H7 (cell line): Measurements from ENCODE around the gene NGFR. TPM values are rescaled to one million over a fixed set of nuclear protein-coding genes. Genes with fewer than 3 reads are reported as not detected.
A peak's percentile ranks its signal among the peaks of the same experiment; 100 is the strongest.

Source experiments
- DNase-seq: peaks from one replicate; pipeline ENCODE4 v3.0.0; 2012
- H3K27me3 ChIP-seq: 2 replicates; pipeline ENCODE4 v1.6.0; 2011; ENCODE audit warnings: mild to moderate bottlenecking, low read length; ENCODE audit not compliant: control insufficient read depth, insufficient read depth
- H3K36me3 ChIP-seq: replicated peaks from 2 replicates; pipeline ENCODE4 v1.5.1; 2011; ENCODE audit warnings: low read length; ENCODE audit not compliant: control insufficient read depth, insufficient read depth
- H3K4me3 ChIP-seq: 2 replicates; pipeline ENCODE4 v1.5.1; 2011; ENCODE audit warnings: low read depth, mild to moderate bottlenecking, control low read depth, low read length, moderate library complexity; ENCODE audit not compliant: insufficient read depth
- total RNA-seq: library from RNA; depleted of rRNA; stranded (reverse); fragments of >200 nt; shearing (Covaris generic); gene quantifications from 2 replicates; pipeline ENCODE4 v1.2.3, GENCODE V29; 2014

NGFR gene
- total RNA-seq, 1 experiment from 2014 or later, result 8.7 TPM

DNA sequence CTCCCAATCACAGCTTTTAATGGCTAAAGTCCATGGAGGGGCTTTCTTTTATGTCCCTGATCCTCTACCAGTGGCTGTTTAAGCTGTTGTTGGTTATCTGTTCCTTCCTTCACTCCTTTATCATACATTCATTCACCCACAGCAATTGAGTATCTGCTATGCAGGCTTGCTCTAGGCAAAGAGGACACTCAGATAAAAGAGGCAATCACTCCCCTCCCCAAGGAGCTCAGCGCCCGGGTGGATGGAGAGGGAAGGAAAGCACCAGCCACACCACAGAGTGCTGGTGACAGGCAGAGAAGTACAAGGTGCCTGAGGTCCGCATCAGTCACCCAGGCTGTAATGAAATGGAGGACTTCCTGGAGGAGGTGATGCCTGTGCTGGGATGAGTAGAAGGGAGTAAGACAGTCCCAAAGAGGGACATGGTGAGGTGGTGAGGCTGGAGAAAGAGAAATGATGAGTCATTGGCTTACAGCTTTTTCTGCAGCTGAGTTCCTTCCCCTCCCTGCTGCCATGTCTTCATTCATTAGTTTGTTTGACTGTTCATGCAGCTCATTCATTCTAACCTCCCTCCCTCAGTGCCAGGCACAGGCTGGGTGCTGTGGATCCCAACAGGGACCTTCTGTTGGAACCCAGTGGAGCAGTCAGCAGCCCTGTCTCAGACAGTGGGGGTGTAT lies 12.8 kb upstream of the NGFR start:
- Histone ChIP-seq H3K4me3 (no peak overlapping the region), H3K27me3 (peaks cover 11% of the 10 kb centered on the region; the same call in 1 of the 2 replicates), H3K36me3 (no peaks in the 10 kb centered on the region)
- DNase-seq, result no peak

DNA sequence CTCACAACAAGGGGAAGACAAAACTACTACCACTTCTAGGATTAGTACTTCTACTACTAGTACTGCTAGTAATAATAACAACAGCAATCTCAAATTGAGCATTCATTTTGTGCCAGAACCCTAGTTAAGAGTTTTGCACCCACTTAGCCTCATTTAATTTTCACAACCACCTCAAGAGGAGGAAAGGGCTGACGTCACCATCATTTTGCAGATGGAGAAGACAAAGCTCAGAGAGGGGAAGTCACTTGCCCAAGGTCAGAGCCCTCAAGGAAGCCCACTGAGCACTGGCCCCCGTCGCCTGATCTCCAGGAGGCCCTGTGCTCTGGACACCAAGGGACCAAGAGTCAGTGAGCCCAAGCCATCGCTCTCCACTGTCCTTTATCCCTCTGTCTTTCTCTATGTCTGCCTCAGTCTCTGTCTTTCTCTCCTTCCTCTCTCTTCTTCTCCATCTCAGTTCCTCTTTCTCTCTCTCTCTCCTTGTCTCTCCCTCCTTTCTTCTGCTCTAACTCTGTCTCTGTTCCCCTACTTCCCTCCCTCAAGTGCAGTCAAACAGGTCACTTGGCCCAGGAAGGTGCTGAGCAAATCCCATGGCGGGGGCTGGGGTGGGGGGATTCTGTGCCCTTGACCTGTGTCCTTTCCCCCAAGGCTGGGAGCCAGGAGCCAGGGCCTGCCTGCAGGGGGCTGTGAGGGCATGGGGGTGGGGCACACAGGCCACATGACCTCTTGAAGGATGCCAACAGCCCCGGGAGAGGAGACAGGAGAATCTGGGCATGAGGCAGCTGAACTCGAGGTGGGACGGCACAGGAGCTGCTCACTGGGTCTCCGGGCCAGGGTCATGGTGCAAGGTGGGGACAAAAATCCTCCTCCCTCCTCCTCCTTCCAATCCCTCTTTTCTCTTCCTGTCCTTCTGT lies 11.2 kb upstream of the NGFR start:
- H3K4me3 ChIP-seq, result no peak overlapping the region
- H3K27me3 ChIP-seq, result peaks cover 11% of the 10 kb centered on the region; the same call in 1 of the 2 replicates
- DNase-seq, result no peak
- H3K36me3 ChIP-seq, result no peaks in the 10 kb centered on the region

DNA sequence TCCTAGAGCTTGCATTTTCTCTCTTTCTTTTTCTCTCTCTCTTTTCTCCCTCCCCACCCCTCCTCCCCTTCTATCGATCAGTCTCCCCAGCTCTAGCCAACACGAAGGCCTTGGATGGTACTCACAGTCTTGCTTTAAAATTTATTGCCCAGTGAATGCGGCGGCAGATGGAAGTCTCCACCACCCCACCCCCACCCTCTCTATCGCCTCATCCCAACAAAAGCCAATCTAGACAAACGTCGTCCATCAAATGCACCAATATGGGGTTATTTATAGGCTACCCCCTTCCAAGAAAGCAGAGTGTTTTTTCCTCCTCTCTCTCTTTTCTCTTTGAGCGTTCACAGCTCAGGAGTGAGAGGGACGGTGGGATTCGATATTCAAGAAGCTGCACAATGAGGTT lies 10.5 kb upstream of the NGFR start:
- no peaks in the 10 kb centered on the region for H3K36me3 ChIP-seq
- H3K27me3 ChIP-seq, result peaks cover 11% of the 10 kb centered on the region; the same call in 1 of the 2 replicates
- DNase-seq, result no peak
- H3K4me3 ChIP-seq, result no peak overlapping the region

DNA sequence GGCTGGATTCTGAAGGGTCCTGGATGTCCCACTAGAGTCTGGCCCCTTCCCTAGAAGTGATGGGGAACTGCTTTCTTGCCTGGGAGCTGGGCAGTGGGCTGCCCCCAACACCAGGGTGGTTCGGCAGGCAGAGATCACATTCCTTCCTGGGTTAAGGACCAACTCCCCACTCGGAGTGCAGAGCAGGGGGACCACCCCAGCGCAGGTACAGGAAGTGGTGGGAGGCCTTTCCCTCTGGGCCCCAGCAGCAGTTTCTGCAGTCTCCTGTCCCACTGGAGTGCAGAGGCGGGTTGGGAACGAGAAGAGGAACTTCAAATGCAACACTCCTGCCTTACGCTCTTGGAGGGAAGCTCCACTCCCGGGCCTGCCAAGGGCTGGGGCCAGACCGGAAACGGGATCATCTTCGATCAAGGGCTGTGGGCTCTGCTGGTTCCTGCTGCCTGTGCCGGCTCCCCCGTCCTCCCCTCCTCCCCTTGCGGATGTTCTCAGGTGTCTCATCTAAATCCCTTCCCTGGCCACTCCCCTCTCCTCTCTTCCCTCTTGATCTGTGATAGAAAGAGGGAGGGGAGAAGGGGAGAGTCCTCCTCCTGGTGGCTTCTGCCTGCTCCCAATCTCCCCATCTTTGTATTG lies 9.0 kb upstream of the NGFR start:
- Histone ChIP-seq H3K4me3 (peak overlapping the region; percentile 33), H3K27me3 (peaks cover 11% of the 10 kb centered on the region; the same call in 1 of the 2 replicates), H3K36me3 (no peaks in the 10 kb centered on the region)
- DNase-seq, result peak; percentile 96

DNA sequence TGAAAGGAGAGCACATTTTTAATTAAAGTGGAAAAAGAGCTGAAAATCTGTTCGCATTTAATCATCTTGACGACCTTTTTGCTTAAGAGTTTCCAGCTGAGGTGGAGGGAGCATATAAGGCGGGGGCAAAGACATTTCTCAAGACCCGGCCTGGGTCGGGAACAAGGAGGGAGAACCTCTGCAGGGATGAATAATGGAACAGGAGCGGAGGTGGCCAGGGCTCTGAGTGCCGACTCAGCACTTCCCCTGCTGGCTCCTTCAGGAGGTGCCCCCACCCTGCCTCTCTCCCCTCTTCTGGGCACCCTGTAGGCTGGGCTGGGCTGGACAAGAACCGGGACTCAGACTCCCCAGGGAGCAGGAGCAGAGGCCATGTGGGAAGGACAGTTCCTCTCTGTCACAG lies 7.9 kb upstream of the NGFR start:
- DNase-seq, result peak; percentile 81
- Histone ChIP-seq H3K36me3 (no peaks in the 10 kb centered on the region), H3K4me3 (no peak overlapping the region), H3K27me3 (peaks cover 11% of the 10 kb centered on the region; the same call in 1 of the 2 replicates)

DNA sequence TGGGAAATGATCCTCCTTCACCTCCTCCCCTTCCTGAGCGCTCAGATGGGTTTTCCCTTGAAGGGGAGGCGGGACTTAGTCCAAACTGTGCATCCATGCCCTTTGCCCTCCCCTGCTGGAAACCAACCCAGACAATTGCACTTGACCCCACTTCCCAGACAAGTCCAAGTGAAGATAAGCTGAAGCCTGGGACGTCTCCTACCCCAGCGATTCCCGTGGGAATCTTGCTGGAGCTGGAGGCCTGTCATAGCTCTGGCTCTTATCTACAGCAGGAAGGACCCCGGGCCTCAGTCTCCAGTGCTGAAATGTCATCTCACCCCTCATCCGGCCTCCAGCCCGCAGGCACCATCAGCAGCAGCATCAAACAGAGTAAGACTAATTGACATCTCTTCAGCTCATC lies 6.5 kb upstream of the NGFR start:
- Histone ChIP-seq H3K27me3 (peaks cover 9% of the 10 kb centered on the region; the same call in 1 of the 2 replicates), H3K36me3 (no peaks in the 10 kb centered on the region), H3K4me3 (no peak overlapping the region)
- DNase-seq, result no peak

DNA sequence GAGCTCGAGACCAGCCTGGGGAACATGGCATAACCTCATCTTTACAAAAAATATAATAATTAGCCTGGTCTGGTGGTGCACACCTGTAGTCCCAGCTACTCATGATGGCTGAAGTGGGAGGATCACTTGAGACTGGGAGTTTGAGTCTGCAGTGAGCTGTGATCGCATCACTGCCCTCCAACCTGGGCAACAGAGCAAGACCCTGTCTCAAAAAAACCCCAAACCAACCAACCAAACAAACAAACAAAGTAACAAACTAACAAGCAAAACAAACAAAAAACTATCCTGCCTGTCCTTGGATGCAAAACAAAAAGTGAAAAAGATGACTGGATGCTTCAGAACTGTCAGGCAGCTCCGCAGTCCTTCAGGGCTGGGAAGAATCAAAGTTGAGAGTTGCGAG lies 5.7 kb upstream of the NGFR start:
- no peak for DNase-seq
- Histone ChIP-seq H3K4me3 (no peak overlapping the region), H3K27me3 (peaks cover 9% of the 10 kb centered on the region), H3K36me3 (no peaks in the 10 kb centered on the region)

DNA sequence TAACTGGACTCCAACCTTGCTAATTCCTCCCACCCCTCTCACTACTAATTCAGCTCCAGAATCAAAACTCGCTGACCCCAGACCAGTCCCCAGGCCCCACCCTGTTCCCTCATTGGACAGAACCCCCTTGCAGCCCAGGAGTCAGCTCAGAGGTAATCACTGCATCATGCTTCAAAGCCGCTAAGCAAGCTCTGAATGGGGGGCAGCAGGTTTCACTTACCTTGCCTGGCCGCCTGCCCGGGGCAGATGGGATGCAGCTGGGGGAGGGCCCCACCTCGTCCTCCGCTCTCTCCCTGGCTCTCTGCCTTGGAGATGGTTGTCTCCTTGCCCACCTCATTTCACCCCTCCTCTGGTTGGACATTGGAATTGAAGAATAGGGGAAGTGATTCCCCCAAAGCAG lies 4.8 kb upstream of the NGFR start:
- Histone ChIP-seq H3K27me3 (peaks cover 14% of the 10 kb centered on the region), H3K36me3 (no peaks in the 10 kb centered on the region), H3K4me3 (no peak overlapping the region)
- no peak for DNase-seq

DNA sequence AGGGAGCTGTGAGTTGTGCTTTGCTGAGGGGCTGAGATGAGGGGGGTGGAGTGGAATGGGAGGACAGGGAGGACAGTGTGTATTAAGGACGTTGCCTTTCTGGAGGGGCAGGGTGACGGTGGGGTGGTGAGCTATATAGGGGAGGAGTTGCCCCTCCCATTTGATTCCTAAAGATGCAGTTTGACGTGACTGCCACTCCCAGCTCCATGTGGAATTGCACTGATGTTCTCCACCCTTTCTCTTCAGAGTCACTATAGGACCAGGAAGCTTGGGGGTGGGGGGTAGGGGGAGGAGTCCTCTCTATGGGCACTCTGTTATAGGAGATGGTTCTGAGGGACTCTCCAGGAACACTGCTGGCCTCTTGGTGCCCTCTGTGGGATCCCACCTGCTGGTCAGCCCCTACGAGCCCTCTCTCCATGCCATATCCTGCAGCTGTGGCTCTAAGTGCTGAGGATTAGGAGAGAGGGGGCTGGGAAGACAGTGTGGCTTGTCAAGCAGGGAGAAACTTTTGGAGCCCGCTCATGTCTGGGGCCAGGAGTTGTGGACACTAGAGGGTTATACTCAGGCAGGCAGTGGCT lies 3.8 kb upstream of the NGFR start:
- no peak for DNase-seq
- Histone ChIP-seq H3K36me3 (no peaks in the 10 kb centered on the region), H3K4me3 (no peak overlapping the region), H3K27me3 (peaks cover 21% of the 10 kb centered on the region)

DNA sequence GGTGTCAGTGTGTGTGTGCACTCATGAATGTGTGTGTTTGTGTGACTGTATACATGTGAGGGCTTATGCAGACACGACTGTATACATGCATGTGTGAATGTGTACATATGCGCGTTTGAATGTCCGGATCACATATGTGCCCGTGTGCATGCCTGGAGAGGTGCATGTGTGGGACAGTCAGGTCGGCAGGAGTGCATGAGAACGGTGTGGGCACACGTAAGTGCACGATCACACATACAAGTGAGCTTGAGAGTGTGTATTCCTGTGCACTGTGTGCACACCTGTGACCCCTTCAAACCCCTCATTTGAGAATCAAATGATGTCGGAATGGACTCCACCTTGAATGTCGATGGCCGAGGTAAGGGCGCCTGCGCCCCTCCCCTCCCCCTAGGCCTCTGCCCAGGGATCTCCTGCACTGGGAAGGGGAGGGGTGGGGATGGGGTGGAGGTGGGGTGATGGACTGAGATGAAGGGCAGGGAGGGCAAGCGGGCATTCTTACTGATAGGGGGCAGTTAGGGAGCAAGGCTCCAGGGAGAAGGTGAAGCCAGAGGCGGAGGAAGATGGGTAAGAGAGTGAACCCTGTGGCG lies 601 bp upstream of the NGFR start:
- no peak for DNase-seq
- peak overlapping the region; percentile 69 for H3K4me3 ChIP-seq
- peaks cover 46% of the 10 kb centered on the region for H3K27me3 ChIP-seq
- no peaks in the 10 kb centered on the region for H3K36me3 ChIP-seq

DNA sequence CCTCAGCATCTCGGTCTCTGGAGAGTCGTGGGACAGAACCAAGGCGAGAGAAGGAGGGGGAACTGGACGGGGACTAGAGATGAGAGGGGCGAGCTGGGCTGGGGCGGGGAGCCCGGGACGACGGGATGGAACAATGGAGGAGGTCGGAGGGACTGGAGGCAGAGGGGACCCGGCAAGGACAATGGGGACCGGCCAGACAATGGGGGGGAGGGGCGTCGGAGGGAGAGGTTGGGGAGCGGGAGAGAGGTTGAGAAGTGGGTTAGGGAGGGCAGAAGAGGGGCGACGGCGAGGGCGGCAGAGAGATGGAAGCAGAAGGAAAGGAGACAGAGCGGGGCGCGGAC lies 719 bp downstream of the NGFR start:
- H3K27me3 ChIP-seq, result peaks cover 46% of the 10 kb centered on the region
- DNase-seq, result peak; percentile 83
- H3K4me3 ChIP-seq, result peak overlapping the region; percentile 69
- no peaks in the 10 kb centered on the region for H3K36me3 ChIP-seq

DNA sequence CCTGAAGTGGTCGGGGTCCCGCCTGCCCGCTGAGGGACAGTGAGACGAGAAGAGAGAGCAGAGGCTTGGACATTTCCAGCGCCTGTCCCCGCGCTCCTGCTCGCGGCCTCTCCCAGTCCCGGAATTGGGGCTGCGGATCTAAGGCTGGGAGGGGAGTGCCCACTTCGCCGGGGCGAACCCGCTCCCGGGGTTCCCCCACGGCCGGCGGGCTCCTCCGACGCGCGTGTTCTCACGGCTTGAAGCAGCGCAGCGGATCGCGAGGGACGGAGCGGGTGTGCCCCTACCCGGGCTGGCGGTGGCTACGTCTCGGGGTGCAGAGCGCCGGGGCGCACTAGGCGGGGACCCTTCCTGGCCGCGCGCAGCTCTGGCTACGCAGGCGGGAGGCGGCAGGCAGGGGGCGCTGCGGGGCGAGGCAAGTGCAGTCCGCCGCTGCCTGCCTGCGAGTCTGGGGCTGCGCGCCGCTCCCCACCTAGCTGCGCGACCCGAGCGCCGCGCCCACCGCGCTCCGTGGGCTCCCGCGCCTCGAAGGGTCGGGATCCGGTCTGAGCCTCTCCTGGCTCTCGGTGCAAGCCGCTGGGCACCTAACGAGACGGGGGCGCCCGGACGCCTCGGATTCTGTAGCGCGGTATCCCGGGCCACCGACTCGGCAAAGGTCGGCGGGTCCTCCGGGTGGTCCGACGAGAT lies 1.2 kb downstream of the NGFR start:
- peak; percentile 96 for DNase-seq
- Histone ChIP-seq H3K27me3 (peaks cover 46% of the 10 kb centered on the region), H3K36me3 (no peaks in the 10 kb centered on the region), H3K4me3 (peak overlapping the region; percentile 69)

DNA sequence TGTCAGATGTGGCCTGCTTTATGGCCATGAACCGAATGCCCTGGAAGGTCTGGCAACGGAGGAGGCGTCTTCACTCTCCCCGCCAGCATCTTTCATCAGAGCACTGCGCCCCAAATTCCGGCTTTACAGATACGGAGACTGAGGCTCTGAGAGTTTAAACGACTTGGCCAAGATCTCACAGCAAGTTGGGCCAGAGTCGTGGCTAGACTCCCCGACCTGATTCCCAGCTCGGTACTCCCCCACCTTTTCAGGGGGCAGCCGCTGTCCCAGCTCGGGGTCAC lies 1.7 kb downstream of the NGFR start:
- DNase-seq, result no peak
- peak overlapping the region; percentile 69 for H3K4me3 ChIP-seq
- no peaks in the 10 kb centered on the region for H3K36me3 ChIP-seq
- H3K27me3 ChIP-seq, result peaks cover 46% of the 10 kb centered on the region
